Liver (tissue), 9 donors: Measurements from ENCODE around the gene TRDMT1. TPM values are rescaled to one million over a fixed set of nuclear protein-coding genes. Genes with fewer than 3 reads are reported as not detected.

Source experiments
- DNase-seq: peaks from one replicate; pipeline ENCODE4 v3.0.0-alpha.2; 2017; ENCODE audit warnings: low spot score
- H3K27ac ChIP-seq, 2 donors: one replicate each; pipeline ENCODE4 v1.7.0; 2013; ENCODE audit warnings: inconsistent platforms in 2 of 2, low read length in 2 of 2, control low read depth in 1 of 2, low read depth in 1 of 2, mild to moderate bottlenecking in 1 of 2
- H3K27me3 ChIP-seq, 4 donors: one replicate each; pipeline versions ENCODE4 v1.6.1 to v1.7.0; 2013; ENCODE audit warnings: low read length in 3 of 4, inconsistent platforms in 1 of 4, mild to moderate bottlenecking in 1 of 4, moderate library complexity in 1 of 4; ENCODE audit not compliant: control insufficient read depth in 4 of 4, insufficient read depth in 4 of 4
- H3K36me3 ChIP-seq, 4 donors: one replicate each; pipeline versions ENCODE4 v1.6.1 to v1.7.0; 2013; ENCODE audit warnings: low read length in 3 of 4, mild to moderate bottlenecking in 3 of 4, low read depth in 1 of 4, moderate library complexity in 1 of 4; ENCODE audit not compliant: control insufficient read depth in 4 of 4, insufficient read depth in 3 of 4
- H3K4me1 ChIP-seq, 4 donors: one replicate each; pipeline versions ENCODE4 v1.6.1 to v1.7.0; 2013; ENCODE audit warnings: low read length in 3 of 4, mild to moderate bottlenecking in 3 of 4, moderate library complexity in 1 of 4; ENCODE audit not compliant: control insufficient read depth in 4 of 4, insufficient read depth in 4 of 4
- H3K4me3 ChIP-seq, 3 donors: one replicate each; pipeline versions ENCODE4 v1.6.1 to v1.7.0; 2013; ENCODE audit warnings: low read length in 3 of 3, control low read depth in 1 of 3, low read depth in 1 of 3, mild to moderate bottlenecking in 1 of 3
- H3K9ac ChIP-seq, 2 donors: one replicate each; pipeline ENCODE4 v1.7.0; 2013; ENCODE audit warnings: low read length in 2 of 2, mild to moderate bottlenecking in 2 of 2, moderate library complexity in 2 of 2, control low read depth in 1 of 2, low read depth in 1 of 2
- H3K9me3 ChIP-seq, 4 donors: one replicate each; pipeline versions ENCODE4 v1.6.1 to v1.7.0; 2013; ENCODE audit warnings: low read length in 3 of 4; ENCODE audit not compliant: control insufficient read depth in 4 of 4
- CTCF ChIP-seq: fragments of 150-350 bp; IDR thresholded peaks from 2 replicates; pipeline ENCODE4 v1.5.1; 2017; ENCODE audit warnings: improper control_type of control experiment, low read depth, low read length; ENCODE audit not compliant: missing input control
- EGR1 ChIP-seq, 2 donors: IDR thresholded peaks; 2 replicates each; pipeline ENCODE4 v1.6.1; 2016 to 2018; ENCODE audit warnings: antibody characterized with exemption in 2 of 2, low read depth in 2 of 2
- FOXA1 ChIP-seq: IDR thresholded peaks from 2 replicates; pipeline ENCODE4 v1.6.1; 2016; ENCODE audit warnings: antibody characterized with exemption
- GABPA ChIP-seq, 2 donors: IDR thresholded peaks in 1 of 2; conservative IDR thresholded peaks in 1 of 2; 2 replicates each; pipeline ENCODE4 v1.6.1; 2016; ENCODE audit warnings: antibody characterized with exemption in 2 of 2, mild to moderate bottlenecking in 1 of 2, moderate library complexity in 1 of 2
- HNF4A ChIP-seq, 2 donors: conservative IDR thresholded peaks; 2 replicates each; pipeline ENCODE4 v1.6.1; 2016; ENCODE audit warnings: antibody characterized with exemption in 2 of 2, mild to moderate bottlenecking in 2 of 2
- HNF4G ChIP-seq: IDR thresholded peaks from 2 replicates; pipeline ENCODE4 v1.6.1; 2016; ENCODE audit warnings: antibody characterized with exemption
- JUND ChIP-seq, 2 donors: IDR thresholded peaks; 2 replicates each; pipeline ENCODE4 v1.6.1; 2016; ENCODE audit warnings: antibody characterized with exemption in 2 of 2
- MAX ChIP-seq: IDR thresholded peaks from 2 replicates; pipeline ENCODE4 v1.6.1; 2016; ENCODE audit warnings: antibody characterized with exemption
- NR2F2 ChIP-seq: IDR thresholded peaks from 2 replicates; pipeline ENCODE4 v1.6.1; 2016; ENCODE audit warnings: antibody characterized with exemption
- RAD21 ChIP-seq, 2 donors: IDR thresholded peaks; 2 replicates each; pipeline ENCODE4 v1.6.1; 2016; ENCODE audit warnings: antibody characterized with exemption in 2 of 2, mild to moderate bottlenecking in 2 of 2
- REST ChIP-seq: IDR thresholded peaks from 2 replicates; pipeline ENCODE4 v1.6.1; 2016; ENCODE audit warnings: antibody characterized with exemption, mild to moderate bottlenecking
- RXRA ChIP-seq, 2 donors: IDR thresholded peaks; 2 replicates each; pipeline ENCODE4 v1.6.1; 2017 to 2018; ENCODE audit warnings: antibody characterized with exemption in 2 of 2, mild to moderate bottlenecking in 1 of 2
- SP1 ChIP-seq: IDR thresholded peaks from 2 replicates; pipeline ENCODE4 v1.6.1; 2018; ENCODE audit warnings: antibody characterized with exemption, mild to moderate bottlenecking
- TAF1 ChIP-seq: conservative IDR thresholded peaks from 2 replicates; pipeline ENCODE4 v1.6.1; 2016; ENCODE audit warnings: antibody characterized with exemption, mild to moderate bottlenecking
- YY1 ChIP-seq: IDR thresholded peaks from 2 replicates; pipeline ENCODE4 v1.6.1; 2016; ENCODE audit warnings: antibody characterized with exemption, mild to moderate bottlenecking
- ZBTB33 ChIP-seq: IDR thresholded peaks from 2 replicates; pipeline ENCODE4 v1.6.1; 2016; ENCODE audit warnings: antibody characterized with exemption
- WGBS: extraction: QIAGEN DNeasy Blood & Tissue Kit; methylation state at CpG from one replicate; pipeline ENCODE4 v1.1.7; 2013; 5-methylcytosine and 5-hydroxymethylcytosine counted together
- polyA plus RNA-seq, 2 donors: library from polyadenylated mRNA; stranded (reverse) in 1 of 2; unstranded in 1 of 2; fragments of 200-250 nt in 1 of 2; fragments of >200 nt in 1 of 2; fragmentation: Nextera tagmentation in 1 of 2; extraction: Ambion mirVana in 1 of 2; gene quantifications; one replicate each; pipeline versions ENCODE4 v1.2.1 to v1.2.3, GENCODE V29; 2013 to 2015
- total RNA-seq, 2 donors: library from RNA; depleted of rRNA; stranded (reverse); fragments of >200 nt; gene quantifications; one replicate each; pipeline ENCODE4 v1.2.3, GENCODE V29; 2014
- donor health status: healthy.
- donor health status: healthy.
- donor health status: healthy.
- donor health status: healthy.
- donor health status: healthy.

TRDMT1 gene
- total and polyA plus RNA-seq, 4 donors, result 0.38 to 2.4 (median 1.1) TPM

- TF ChIP-seq ZBTB33, result no peak
These were observed 2.1 kb downstream of the TRDMT1 start (continued) for GRCh38 chr10:17199351-17199804.

- H3K27ac ChIP-seq, result no peak overlapping the region
- no peak overlapping the region for H3K9ac ChIP-seq
- TF ChIP-seq HNF4G, result no peak
- TF ChIP-seq GABPA (IDR thresholded peaks at IDR 0.05 in 1 of 2, conservative IDR thresholded peaks at IDR 0.05 in 1 of 2), result no peak
- no peak for TF ChIP-seq EGR1 (IDR thresholded peaks at IDR 0.05; ENCODE audit: low read depth in 2 of 2)
- TF ChIP-seq NR2F2, result no peak
- no peak for TF ChIP-seq RAD21 (IDR thresholded peaks at IDR 0.05)
- no peak for TF ChIP-seq SP1
- TF ChIP-seq MAX, result no peak
- no peak for TF ChIP-seq YY1
- TF ChIP-seq HNF4A (conservative IDR thresholded peaks at IDR 0.05), result no peak
- no peak for TF ChIP-seq JUND (IDR thresholded peaks at IDR 0.05)
- no peak for TF ChIP-seq CTCF
- TF ChIP-seq ZBTB33, result no peak
- TF ChIP-seq REST, result no peak
- TF ChIP-seq TAF1, result no peak
- TF ChIP-seq RXRA (IDR thresholded peaks at IDR 0.05), result no peak
- TF ChIP-seq FOXA1, result no peak
- no peaks in the 10 kb centered on the region for H3K9me3 ChIP-seq
- peaks cover 0 to 11% (median 3%) of the 10 kb centered on the region in 4 donors for H3K4me1 ChIP-seq
- no peak overlapping the region for H3K4me3 ChIP-seq
- H3K36me3 ChIP-seq, result no peaks in the 10 kb centered on the region
- no peaks in the 10 kb centered on the region for H3K27me3 ChIP-seq
- 71% methylated on average over 3 of the region's 3 CpGs for WGBS
- no peak for DNase-seq
These were observed 4.9 kb downstream of the TRDMT1 start for GRCh38 chr10:17196573-17196972.
